HL-60 (cell line): Measurements from ENCODE around the gene FARP1.

ENCODE experiments used
- DNase-seq, 2 experiments: peaks; one replicate each; pipeline ENCODE4 v3.0.0-alpha.2; 2010 to 2020; ENCODE audit warnings: low read depth in 1 of 2, low spot score in 1 of 2
- H3K27ac ChIP-seq: fragments of 250-450 bp; sonication (Bioruptor Pico); replicated peaks from 2 replicates; pipeline ENCODE4 v1.5.1; 2020; ENCODE audit warnings: mild to moderate bottlenecking, moderate library complexity
- H3K27me3 ChIP-seq: fragments of 250-450 bp; sonication (Bioruptor Pico); 2 replicates; pipeline ENCODE4 v1.5.1; 2021; ENCODE audit warnings: mild to moderate bottlenecking, moderate library complexity; ENCODE audit not compliant: insufficient read depth, poor library complexity, severe bottlenecking
- H3K4me3 ChIP-seq: replicated peaks from 2 replicates; pipeline ENCODE4 v1.5.1; 2011; ENCODE audit warnings: mild to moderate bottlenecking, control low read depth, low read length; ENCODE audit not compliant: insufficient read depth
- CTCF ChIP-seq: IDR thresholded peaks from one replicate; pipeline ENCODE4 v1.5.1; 2011; ENCODE audit warnings: low read length, control low read depth, inconsistent platforms; ENCODE audit not compliant: insufficient read depth
- GABPA ChIP-seq: IDR thresholded peaks from 2 replicates; pipeline ENCODE4 v1.6.1; 2012; ENCODE audit warnings: low read depth
- POLR2AphosphoS5 ChIP-seq: IDR thresholded peaks from 2 replicates; pipeline ENCODE4 v1.6.1; 2012; ENCODE audit warnings: low read depth
- REST ChIP-seq: IDR thresholded peaks from 2 replicates; pipeline ENCODE4 v1.6.1; 2012; ENCODE audit warnings: low read depth; ENCODE audit not compliant: insufficient replicate concordance
- SPI1 ChIP-seq: IDR thresholded peaks from 2 replicates; pipeline ENCODE4 v1.6.1; 2012; ENCODE audit warnings: low read depth, mild to moderate bottlenecking, borderline replicate concordance

The FARP1 gene

GRCh38 chr13:98133946-98134345 lies 8.9 kb upstream of the FARP1 start:
- Histone ChIP-seq H3K4me3 (no peak overlapping the region), H3K27me3 (peaks cover 5% of the 10 kb centered on the region), H3K27ac (no peak overlapping the region)
- TF ChIP-seq CTCF = no peak
- no peak for TF ChIP-seq GABPA
- TF ChIP-seq POLR2AphosphoS5 = no peak
- no peak for TF ChIP-seq SPI1
- TF ChIP-seq REST = no peak
- peak in 1 of 2 experiments; percentile 26 for DNase-seq

- DNase-seq = no peak
- Histone ChIP-seq H3K27ac (no peak overlapping the region), H3K4me3 (no peak overlapping the region), H3K27me3 (peaks cover 5% of the 10 kb centered on the region)
- TF ChIP-seq POLR2AphosphoS5 = no peak
Measured at GRCh38 chr13:98134901-98135300, 8.0 kb upstream of the FARP1 start.

- H3K27ac ChIP-seq = no peak overlapping the region
- no peak for DNase-seq
- TF ChIP-seq SPI1 (no peak), GABPA (no peak), CTCF (no peak), POLR2AphosphoS5 (no peak), REST (no peak)
- H3K27me3 ChIP-seq = peaks cover 47% of the 10 kb centered on the region
- H3K4me3 ChIP-seq = no peak overlapping the region
Measured at GRCh38 chr13:98141091-98141490, 1.8 kb upstream of the FARP1 start.

- DNase-seq = peak in 1 of 2 experiments; percentile 4
- peak overlapping the region; percentile 30; the same call in 1 of the 2 replicates for H3K4me3 ChIP-seq
- TF ChIP-seq GABPA (no peak), POLR2AphosphoS5 (no peak), SPI1 (no peak), CTCF (no peak), REST (no peak)
- no peak overlapping the region for H3K27ac ChIP-seq
- peaks cover 46% of the 10 kb centered on the region for H3K27me3 ChIP-seq
Measured at GRCh38 chr13:98141509-98142379, 1.1 kb upstream of the FARP1 start.
